H1 (cell line): ENCODE data around the gene KRR1. TPM values are rescaled to one million over a fixed set of nuclear protein-coding genes. Genes with fewer than 3 reads are reported as not detected.

Experiments used
- CREB1 ChIP-seq: IDR thresholded peaks from 2 replicates; pipeline ENCODE4 v1.6.1; 2012; ENCODE audit warnings: inconsistent platforms
- KDM5A ChIP-seq: fragments of 200-600 bp; IDR thresholded peaks from 2 replicates; pipeline ENCODE4 v1.7.1; 2012; ENCODE audit warnings: mild to moderate bottlenecking, low read length, inconsistent platforms, mixed read lengths
- NANOG ChIP-seq: IDR thresholded peaks from 2 replicates; pipeline ENCODE4 v1.6.1; 2011; ENCODE audit warnings: low read length, low read depth, mild to moderate bottlenecking, inconsistent platforms; ENCODE audit not compliant: insufficient read depth, poor library complexity, severe bottlenecking
- YY1 ChIP-seq: IDR thresholded peaks from 2 replicates; pipeline ENCODE4 v1.6.1; 2011; ENCODE audit warnings: low read depth, mild to moderate bottlenecking, low read length
- polyA plus RNA-seq, 7 experiments: library from polyadenylated mRNA; depleted of rRNA in 3 of 7; stranded (reverse) in 5 of 7; unstranded in 2 of 7; fragments of >200 nt in 5 of 7; fragments of 200-250 nt in 2 of 7; gene quantifications; 1 replicate in 5 of 7; 2 replicates in 1 of 7; 4 replicates in 1 of 7; pipeline versions ENCODE4 v1.2.1 to v1.2.3, GENCODE V29; 2011 to 2013; ENCODE audit warnings: missing spikeins in 2 of 7, mixed read lengths in 2 of 7
- total RNA-seq: library from RNA; stranded (reverse); fragmentation: NEBNext Ultra II Directional; extraction: Animal tissue kit (Norgen Biotek cat#: 25700); gene quantifications from 2 replicates; pipeline ENCODE4 v1.2.1, GENCODE V29; 2021
- TF ChIP-seq, protein P1 (sequence below): fragments of 300-600 bp; sonication (generic); IDR thresholded peaks from 2 replicates; pipeline ENCODE4 v1.7.1; 2012; ENCODE audit warnings: low read length, moderate library complexity, mild to moderate bottlenecking, inconsistent platforms; ENCODE audit not compliant: insufficient replicate concordance

KRR1 gene
- total and polyA plus RNA-seq, 2 of the 8 experiments (the other 6 are each of a cell fraction or from before 2014, with no cell fraction given) = 6.1 to 80.1 TPM

DNA sequence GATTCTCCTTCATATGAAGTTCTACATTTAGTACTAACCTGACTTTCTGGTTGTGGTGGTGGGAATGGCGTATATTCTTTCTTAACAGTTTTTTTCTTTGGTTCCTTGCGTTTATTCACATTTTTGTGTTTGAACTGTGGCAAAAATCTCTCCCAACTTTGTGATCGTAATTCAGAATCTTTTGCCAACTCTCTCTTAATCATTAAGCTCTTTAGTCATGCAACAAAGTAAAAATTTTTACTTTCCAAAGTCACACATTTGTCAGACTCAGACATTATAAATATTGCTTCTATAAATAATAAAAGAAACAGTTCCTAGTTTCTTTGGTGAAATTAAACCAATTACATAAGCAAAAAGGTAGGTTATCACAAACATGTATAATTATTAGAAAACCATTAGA is 7.5 kb downstream of the KRR1 start (continued):
- TF ChIP-seq, protein P1, sequence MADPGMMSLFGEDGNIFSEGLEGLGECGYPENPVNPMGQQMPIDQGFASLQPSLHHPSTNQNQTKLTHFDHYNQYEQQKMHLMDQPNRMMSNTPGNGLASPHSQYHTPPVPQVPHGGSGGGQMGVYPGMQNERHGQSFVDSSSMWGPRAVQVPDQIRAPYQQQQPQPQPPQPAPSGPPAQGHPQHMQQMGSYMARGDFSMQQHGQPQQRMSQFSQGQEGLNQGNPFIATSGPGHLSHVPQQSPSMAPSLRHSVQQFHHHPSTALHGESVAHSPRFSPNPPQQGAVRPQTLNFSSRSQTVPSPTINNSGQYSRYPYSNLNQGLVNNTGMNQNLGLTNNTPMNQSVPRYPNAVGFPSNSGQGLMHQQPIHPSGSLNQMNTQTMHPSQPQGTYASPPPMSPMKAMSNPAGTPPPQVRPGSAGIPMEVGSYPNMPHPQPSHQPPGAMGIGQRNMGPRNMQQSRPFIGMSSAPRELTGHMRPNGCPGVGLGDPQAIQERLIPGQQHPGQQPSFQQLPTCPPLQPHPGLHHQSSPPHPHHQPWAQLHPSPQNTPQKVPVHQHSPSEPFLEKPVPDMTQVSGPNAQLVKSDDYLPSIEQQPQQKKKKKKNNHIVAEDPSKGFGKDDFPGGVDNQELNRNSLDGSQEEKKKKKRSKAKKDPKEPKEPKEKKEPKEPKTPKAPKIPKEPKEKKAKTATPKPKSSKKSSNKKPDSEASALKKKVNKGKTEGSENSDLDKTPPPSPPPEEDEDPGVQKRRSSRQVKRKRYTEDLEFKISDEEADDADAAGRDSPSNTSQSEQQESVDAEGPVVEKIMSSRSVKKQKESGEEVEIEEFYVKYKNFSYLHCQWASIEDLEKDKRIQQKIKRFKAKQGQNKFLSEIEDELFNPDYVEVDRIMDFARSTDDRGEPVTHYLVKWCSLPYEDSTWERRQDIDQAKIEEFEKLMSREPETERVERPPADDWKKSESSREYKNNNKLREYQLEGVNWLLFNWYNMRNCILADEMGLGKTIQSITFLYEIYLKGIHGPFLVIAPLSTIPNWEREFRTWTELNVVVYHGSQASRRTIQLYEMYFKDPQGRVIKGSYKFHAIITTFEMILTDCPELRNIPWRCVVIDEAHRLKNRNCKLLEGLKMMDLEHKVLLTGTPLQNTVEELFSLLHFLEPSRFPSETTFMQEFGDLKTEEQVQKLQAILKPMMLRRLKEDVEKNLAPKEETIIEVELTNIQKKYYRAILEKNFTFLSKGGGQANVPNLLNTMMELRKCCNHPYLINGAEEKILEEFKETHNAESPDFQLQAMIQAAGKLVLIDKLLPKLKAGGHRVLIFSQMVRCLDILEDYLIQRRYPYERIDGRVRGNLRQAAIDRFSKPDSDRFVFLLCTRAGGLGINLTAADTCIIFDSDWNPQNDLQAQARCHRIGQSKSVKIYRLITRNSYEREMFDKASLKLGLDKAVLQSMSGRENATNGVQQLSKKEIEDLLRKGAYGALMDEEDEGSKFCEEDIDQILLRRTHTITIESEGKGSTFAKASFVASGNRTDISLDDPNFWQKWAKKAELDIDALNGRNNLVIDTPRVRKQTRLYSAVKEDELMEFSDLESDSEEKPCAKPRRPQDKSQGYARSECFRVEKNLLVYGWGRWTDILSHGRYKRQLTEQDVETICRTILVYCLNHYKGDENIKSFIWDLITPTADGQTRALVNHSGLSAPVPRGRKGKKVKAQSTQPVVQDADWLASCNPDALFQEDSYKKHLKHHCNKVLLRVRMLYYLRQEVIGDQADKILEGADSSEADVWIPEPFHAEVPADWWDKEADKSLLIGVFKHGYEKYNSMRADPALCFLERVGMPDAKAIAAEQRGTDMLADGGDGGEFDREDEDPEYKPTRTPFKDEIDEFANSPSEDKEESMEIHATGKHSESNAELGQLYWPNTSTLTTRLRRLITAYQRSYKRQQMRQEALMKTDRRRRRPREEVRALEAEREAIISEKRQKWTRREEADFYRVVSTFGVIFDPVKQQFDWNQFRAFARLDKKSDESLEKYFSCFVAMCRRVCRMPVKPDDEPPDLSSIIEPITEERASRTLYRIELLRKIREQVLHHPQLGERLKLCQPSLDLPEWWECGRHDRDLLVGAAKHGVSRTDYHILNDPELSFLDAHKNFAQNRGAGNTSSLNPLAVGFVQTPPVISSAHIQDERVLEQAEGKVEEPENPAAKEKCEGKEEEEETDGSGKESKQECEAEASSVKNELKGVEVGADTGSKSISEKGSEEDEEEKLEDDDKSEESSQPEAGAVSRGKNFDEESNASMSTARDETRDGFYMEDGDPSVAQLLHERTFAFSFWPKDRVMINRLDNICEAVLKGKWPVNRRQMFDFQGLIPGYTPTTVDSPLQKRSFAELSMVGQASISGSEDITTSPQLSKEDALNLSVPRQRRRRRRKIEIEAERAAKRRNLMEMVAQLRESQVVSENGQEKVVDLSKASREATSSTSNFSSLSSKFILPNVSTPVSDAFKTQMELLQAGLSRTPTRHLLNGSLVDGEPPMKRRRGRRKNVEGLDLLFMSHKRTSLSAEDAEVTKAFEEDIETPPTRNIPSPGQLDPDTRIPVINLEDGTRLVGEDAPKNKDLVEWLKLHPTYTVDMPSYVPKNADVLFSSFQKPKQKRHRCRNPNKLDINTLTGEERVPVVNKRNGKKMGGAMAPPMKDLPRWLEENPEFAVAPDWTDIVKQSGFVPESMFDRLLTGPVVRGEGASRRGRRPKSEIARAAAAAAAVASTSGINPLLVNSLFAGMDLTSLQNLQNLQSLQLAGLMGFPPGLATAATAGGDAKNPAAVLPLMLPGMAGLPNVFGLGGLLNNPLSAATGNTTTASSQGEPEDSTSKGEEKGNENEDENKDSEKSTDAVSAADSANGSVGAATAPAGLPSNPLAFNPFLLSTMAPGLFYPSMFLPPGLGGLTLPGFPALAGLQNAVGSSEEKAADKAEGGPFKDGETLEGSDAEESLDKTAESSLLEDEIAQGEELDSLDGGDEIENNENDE = no peak
- no peak for TF ChIP-seq KDM5A
- TF ChIP-seq CREB1 = no peak
- TF ChIP-seq YY1 = no peak
- TF ChIP-seq NANOG = no peak
